ENCODE results near the gene WDR59. TPM values are rescaled to one million over a fixed set of nuclear protein-coding genes. Genes with fewer than 3 reads are reported as not detected.

Gene WDR59
- total RNA-seq, 4 donors from 2014 or later = 12.9 to 31.3 (median 19.5) TPM

DNA sequence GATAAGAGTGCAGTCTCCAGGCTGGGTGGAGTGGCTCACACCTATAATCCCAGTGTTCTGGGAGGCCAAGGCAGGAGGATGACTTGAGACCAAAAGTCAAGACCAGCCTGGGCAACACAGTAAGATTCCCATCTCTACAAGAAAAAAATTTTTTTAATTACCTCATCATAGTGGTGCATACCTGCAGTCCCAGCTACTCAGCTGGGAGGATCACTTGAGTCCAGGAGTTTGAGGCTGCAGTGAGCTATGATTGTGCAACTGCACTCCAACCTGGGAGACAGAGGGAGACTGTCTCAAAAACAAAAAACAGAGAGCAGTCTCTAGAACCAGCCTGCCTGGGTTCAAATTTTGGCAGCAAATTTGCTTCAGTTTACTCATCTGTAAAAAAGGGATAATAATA is 45.2 kb downstream of the WDR59 start:
- DNase-seq (no peak), ATAC-seq (no peak)
- H3K27ac ChIP-seq = no peak overlapping the region
- peaks cover 8 to 9% of the 10 kb centered on the region in 2 donors for H3K4me1 ChIP-seq
- no peaks in the 10 kb centered on the region for H3K9me3 ChIP-seq
- intact Hi-C loops (cut with DNase I; ENCODE audit: low total_unique reads) (no loop called here), in situ Hi-C loops (cut with MboI; ENCODE audit: low sequenced_read_pairs in 4 of 4) (no loop called here)
- H3K36me3 ChIP-seq = peaks cover 0 to 38% of the 10 kb centered on the region in 2 donors
- H3K4me3 ChIP-seq = no peak overlapping the region
- H3K27me3 ChIP-seq = no peaks in the 10 kb centered on the region
- TF ChIP-seq POLR2A (IDR thresholded peaks at IDR 0.05) (no peak), CTCF (IDR thresholded peaks at IDR 0.05 in 4 of 5, conservative IDR thresholded peaks at IDR 0.05 in 1 of 5) (no peak)

GRCh38 chr16:74936902-74937560 is 47.9 kb downstream of the WDR59 start:
- intact Hi-C loops (cut with DNase I; ENCODE audit: low total_unique reads) (no loop called here), in situ Hi-C loops (cut with MboI; ENCODE audit: low sequenced_read_pairs in 4 of 4) (no loop called here)
- TF ChIP-seq POLR2A (IDR thresholded peaks at IDR 0.05) (no peak), CTCF (IDR thresholded peaks at IDR 0.05 in 4 of 5, conservative IDR thresholded peaks at IDR 0.05 in 1 of 5) (no peak)
- H3K27ac ChIP-seq = no peak overlapping the region
- H3K4me3 ChIP-seq = no peak overlapping the region
- H3K4me1 ChIP-seq = no peaks in the 10 kb centered on the region
- H3K36me3 ChIP-seq = peaks cover 0 to 52% of the 10 kb centered on the region in 2 donors
- DNase-seq (no peak), ATAC-seq (no peak)
- no peaks in the 10 kb centered on the region for H3K27me3 ChIP-seq
- no peaks in the 10 kb centered on the region for H3K9me3 ChIP-seq

GRCh38 chr16:74931445-74931844 is 53.5 kb downstream of the WDR59 start:
- Histone ChIP-seq H3K4me3 (no peak overlapping the region), H3K4me1 (no peaks in the 10 kb centered on the region), H3K36me3 (peaks cover 3 to 34% of the 10 kb centered on the region in 2 donors), H3K9me3 (no peaks in the 10 kb centered on the region), H3K27ac (no peak overlapping the region), H3K27me3 (no peaks in the 10 kb centered on the region)
- DNase-seq (no peak), ATAC-seq (no peak)
- in situ Hi-C loops (cut with MboI; ENCODE audit: low sequenced_read_pairs in 4 of 4) = no loop called here
- TF ChIP-seq POLR2A (IDR thresholded peaks at IDR 0.05) = no peak
- no peak for TF ChIP-seq CTCF (IDR thresholded peaks at IDR 0.05 in 4 of 5, conservative IDR thresholded peaks at IDR 0.05 in 1 of 5)
- intact Hi-C loops (cut with DNase I; ENCODE audit: low total_unique reads) = no loop called here

GRCh38 chr16:74929636-74930035 is 55.3 kb downstream of the WDR59 start:
- intact Hi-C loops (cut with DNase I; ENCODE audit: low total_unique reads) = no loop called here
- H3K9me3 ChIP-seq = no peaks in the 10 kb centered on the region
- H3K4me3 ChIP-seq = no peak overlapping the region
- DNase-seq (no peak), ATAC-seq (no peak)
- H3K27me3 ChIP-seq = no peaks in the 10 kb centered on the region
- no peaks in the 10 kb centered on the region for H3K4me1 ChIP-seq
- peaks cover 3 to 33% of the 10 kb centered on the region in 2 donors for H3K36me3 ChIP-seq
- no peak for TF ChIP-seq POLR2A (IDR thresholded peaks at IDR 0.05)
- no peak for TF ChIP-seq CTCF (IDR thresholded peaks at IDR 0.05 in 4 of 5, conservative IDR thresholded peaks at IDR 0.05 in 1 of 5)
- in situ Hi-C loops (cut with MboI; ENCODE audit: low sequenced_read_pairs in 4 of 4) = no loop called here
- H3K27ac ChIP-seq = no peak overlapping the region

DNA sequence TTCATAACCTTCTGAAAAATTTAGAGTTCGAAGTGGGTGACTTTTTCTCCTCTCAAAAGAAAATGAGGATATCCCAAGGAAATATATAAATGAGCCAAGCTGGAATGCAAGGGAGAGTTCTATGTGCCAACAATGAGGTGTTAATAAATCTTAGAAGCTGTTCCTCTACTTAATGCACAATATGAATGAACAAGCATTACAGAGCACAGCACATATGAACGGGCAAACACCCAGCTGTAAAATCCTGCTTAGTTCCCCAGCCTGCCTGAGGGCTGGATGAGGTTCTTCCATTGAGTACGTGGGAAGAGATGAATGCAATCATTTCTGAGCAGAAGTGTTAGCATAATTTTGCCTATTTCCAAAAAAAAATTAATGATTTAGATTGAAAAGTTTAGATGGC is 58.1 kb downstream of the WDR59 start:
- H3K9me3 ChIP-seq = no peaks in the 10 kb centered on the region
- in situ Hi-C loops (cut with MboI; ENCODE audit: low sequenced_read_pairs in 4 of 4) (no loop called here), intact Hi-C loops (cut with DNase I; ENCODE audit: low total_unique reads) (no loop called here)
- TF ChIP-seq POLR2A (IDR thresholded peaks at IDR 0.05) = no peak
- TF ChIP-seq CTCF (IDR thresholded peaks at IDR 0.05 in 4 of 5, conservative IDR thresholded peaks at IDR 0.05 in 1 of 5) = no peak
- H3K36me3 ChIP-seq = peaks cover 3 to 30% of the 10 kb centered on the region in 2 donors
- no peak for ATAC-seq
- H3K4me1 ChIP-seq = no peaks in the 10 kb centered on the region
- no peaks in the 10 kb centered on the region for H3K27me3 ChIP-seq
- H3K27ac ChIP-seq = no peak overlapping the region
- DNase-seq = no peak
- no peak overlapping the region for H3K4me3 ChIP-seq

Data from gastrocnemius medialis (tissue), 4 donors.